C1 segment of cervical spinal cord (tissue), 14 donors: ENCODE results near the gene TMEM258.
A peak's percentile ranks its signal among the peaks of the same experiment; 100 is the strongest.

Source experiments
- DNase-seq, 14 donors: peaks; one replicate each; lab custom pipeline; 2025; lab: John Stamatoyannopoulos, UW

The TMEM258 gene

GRCh38 chr11:61792310-61793082 lies at the start of gene TMEM258, which contains the start of gene FEN1:
TMEM258 (minus strand) TSS chr11:61792599; CDS start chr11:61792558, 41 bp downstream.
FEN1 (plus strand) TSS chr11:61792911; CDS start chr11:61795362, 2,451 bp downstream.
- peak; percentile 84 to 100 (median 97) for DNase-seq

GRCh38 chr11:61841636-61842527 lies 49.5 kb upstream of the TMEM258 start:
- peak in 6 of 14 donors; percentile 7 to 38 (median 20) for DNase-seq

GRCh38 chr11:61840371-61840770 lies 48.0 kb upstream of the TMEM258 start:
- DNase-seq = no peak

- no peak for DNase-seq
Measured at GRCh38 chr11:61839742-61840141, 47.3 kb upstream of the TMEM258 start.

- DNase-seq = no peak
Measured at GRCh38 chr11:61838921-61839320, 46.5 kb upstream of the TMEM258 start.

- DNase-seq = no peak
Measured at GRCh38 chr11:61838501-61838900, 46.1 kb upstream of the TMEM258 start.

GRCh38 chr11:61837411-61838005 lies 45.1 kb upstream of the TMEM258 start:
- no peak for DNase-seq

GRCh38 chr11:61836193-61836592 lies 43.8 kb upstream of the TMEM258 start:
- no peak for DNase-seq

GRCh38 chr11:61834278-61835048 lies 42.1 kb upstream of the TMEM258 start:
- DNase-seq = peak in 10 of 14 donors; percentile 10 to 78 (median 51)

- no peak for DNase-seq
Measured at GRCh38 chr11:61833926-61834277, 41.5 kb upstream of the TMEM258 start.

GRCh38 chr11:61833471-61833870 lies 41.1 kb upstream of the TMEM258 start:
- DNase-seq = no peak

GRCh38 chr11:61832754-61833153 lies 40.4 kb upstream of the TMEM258 start:
- DNase-seq = no peak

GRCh38 chr11:61832207-61832606 lies 39.8 kb upstream of the TMEM258 start:
- DNase-seq = no peak

- DNase-seq = no peak
Measured at GRCh38 chr11:61830237-61831105, 38.1 kb upstream of the TMEM258 start.

GRCh38 chr11:61829806-61830205 lies 37.4 kb upstream of the TMEM258 start:
- no peak for DNase-seq

- peak in 8 of 14 donors; percentile 18 to 66 (median 49) for DNase-seq
Measured at GRCh38 chr11:61828629-61829407, 36.4 kb upstream of the TMEM258 start.

- peak in 2 of 14 donors; percentile 51 to 52 for DNase-seq
Measured at GRCh38 chr11:61828379-61828628, 35.9 kb upstream of the TMEM258 start.

GRCh38 chr11:61827571-61828378 lies 35.4 kb upstream of the TMEM258 start, which contains the start of gene FADS2:
FADS2 (plus strand) TSS chr11:61828300; CDS start chr11:61828391, 91 bp downstream.
- peak; percentile 28 to 95 (median 87) for DNase-seq
